ENCODE measurements around the gene OARD1.
A peak's percentile ranks its signal among the peaks of the same experiment; 100 is the strongest.
"Not testable (repeated sequence)": the region's sequence is repeated elsewhere in the genome, so short reads cannot be mapped to it uniquely, and the experiment has no call there.

The OARD1 gene

GRCh38 chr6:41071923-41072835 lies at the start of gene OARD1:
OARD1 (minus strand) TSS chr6:41072356; CDS start chr6:41071634, 722 bp downstream.
- peak; percentile 99 for DNase-seq (ENCODE audit: low read depth in 2 of 2)

DNA sequence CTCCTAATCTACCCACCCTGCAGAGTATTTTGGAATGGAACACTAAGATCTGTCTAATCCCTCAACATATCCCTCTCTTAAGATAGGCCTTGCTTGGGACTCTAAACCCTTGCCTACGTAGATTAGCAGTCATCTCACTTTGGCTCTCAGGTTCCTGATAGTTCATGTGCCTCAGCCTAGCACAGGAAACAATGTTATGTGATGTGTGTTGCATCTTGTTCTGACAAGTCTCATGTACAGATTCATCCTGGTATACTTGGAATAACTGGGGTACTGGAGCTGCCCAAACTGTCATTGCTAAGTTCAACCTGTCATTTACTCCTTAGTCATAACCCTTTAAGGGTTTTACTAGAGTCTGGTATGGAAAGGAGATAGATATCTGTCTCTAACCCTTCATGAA lies 47.9 kb upstream of the OARD1 start:
- no peak for DNase-seq (ENCODE audit: low read depth in 2 of 2)

- DNase-seq (ENCODE audit: low read depth in 2 of 2) = no peak
These were observed 47.4 kb upstream of the OARD1 start for GRCh38 chr6:41119508-41119907.

DNA sequence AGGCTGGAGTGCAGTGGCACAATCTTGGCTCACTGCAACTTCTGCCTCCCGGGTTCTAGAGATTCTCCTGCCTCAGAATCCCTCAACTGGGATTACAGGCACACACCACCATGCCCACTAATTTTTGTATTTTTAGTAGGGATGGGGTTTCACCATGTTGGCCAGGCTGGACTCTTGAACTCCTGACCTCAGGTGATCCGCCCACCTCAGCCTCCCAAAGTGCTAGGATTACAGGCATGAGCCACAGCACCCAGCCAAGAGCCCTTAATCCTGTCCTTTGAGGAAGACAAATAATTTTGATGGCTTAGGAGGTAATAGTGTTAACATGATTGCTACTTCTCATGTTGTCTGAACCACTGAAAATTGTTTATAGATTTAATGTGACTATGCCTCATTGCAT lies 42.9 kb upstream of the OARD1 start:
- not testable (repeated sequence) for DNase-seq (ENCODE audit: low read depth in 2 of 2)

DNA sequence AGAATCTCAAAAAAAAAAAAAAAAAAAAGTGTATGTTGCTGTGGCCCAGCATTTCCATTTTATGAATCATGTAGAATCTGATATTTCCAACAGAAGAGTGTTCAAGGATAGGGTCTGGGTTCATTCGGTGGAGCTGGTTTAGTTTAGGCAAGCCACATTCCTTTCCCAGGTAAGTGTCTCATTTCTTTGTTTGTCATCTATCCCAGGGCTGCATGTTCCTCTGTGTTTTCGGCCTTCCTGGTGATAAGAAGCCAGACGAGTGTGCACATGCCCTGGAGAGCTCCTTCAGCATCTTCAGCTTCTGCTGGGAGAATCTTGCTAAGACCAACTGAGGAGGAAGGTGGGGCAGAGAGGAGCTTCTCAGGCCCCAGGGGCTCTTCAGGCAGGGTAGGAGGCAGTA lies 38.9 kb upstream of the OARD1 start:
- DNase-seq (ENCODE audit: low read depth in 2 of 2) = no peak

DNA sequence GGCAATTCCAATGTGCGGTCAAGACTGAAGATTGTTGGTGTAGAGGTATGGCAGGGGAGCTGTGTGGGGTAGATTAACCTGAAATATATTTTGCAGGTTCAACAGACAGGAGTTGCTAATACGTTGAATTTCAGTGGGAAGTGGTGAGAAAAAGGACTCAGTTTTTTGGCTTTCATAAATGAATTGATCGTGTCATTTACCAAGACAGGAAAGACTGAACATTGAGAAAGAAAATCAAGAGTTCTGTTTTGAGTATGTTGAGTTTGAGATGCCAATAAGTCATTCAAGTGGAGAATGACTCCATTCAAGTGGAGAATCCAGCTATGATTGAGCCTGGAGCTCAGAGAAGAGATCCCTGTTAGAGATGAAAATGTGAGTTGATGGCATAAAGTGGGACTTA lies 31.7 kb upstream of the OARD1 start:
- no peak for DNase-seq (ENCODE audit: low read depth in 2 of 2)

DNA sequence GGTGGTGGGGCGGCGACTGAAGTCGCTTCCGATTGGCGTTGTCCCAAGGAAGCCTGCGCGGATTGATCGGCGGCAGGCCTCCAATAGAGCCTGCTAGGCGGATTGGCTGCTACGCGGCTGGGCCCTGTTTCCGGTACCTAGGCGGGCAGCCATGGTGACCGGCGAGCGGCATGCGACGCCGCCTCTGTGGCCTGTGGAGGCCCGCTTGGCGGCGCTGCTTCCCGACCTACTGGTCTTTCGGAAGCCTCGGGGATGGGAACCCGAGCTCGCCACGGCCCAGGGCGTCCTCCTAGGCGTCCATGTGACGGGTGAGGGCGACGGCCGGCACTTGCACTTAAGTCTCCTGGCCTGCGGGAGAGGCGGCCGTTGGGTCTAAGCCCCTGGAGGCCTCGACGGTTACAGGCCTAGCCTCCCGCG lies 28.7 kb upstream of the OARD1 start:
- no peak for DNase-seq (ENCODE audit: low read depth in 2 of 2)

- no peak for DNase-seq (ENCODE audit: low read depth in 2 of 2)
These were observed 26.2 kb upstream of the OARD1 start for GRCh38 chr6:41098366-41098765.

- DNase-seq (ENCODE audit: low read depth in 2 of 2) = no peak
These were observed 25.4 kb upstream of the OARD1 start for GRCh38 chr6:41097467-41098090.

- no peak for DNase-seq (ENCODE audit: low read depth in 2 of 2)
These were observed 21.6 kb upstream of the OARD1 start for GRCh38 chr6:41093729-41094128.

GRCh38 chr6:41092421-41093140 lies 20.4 kb upstream of the OARD1 start:
- DNase-seq (ENCODE audit: low read depth in 2 of 2) = no peak

DNA sequence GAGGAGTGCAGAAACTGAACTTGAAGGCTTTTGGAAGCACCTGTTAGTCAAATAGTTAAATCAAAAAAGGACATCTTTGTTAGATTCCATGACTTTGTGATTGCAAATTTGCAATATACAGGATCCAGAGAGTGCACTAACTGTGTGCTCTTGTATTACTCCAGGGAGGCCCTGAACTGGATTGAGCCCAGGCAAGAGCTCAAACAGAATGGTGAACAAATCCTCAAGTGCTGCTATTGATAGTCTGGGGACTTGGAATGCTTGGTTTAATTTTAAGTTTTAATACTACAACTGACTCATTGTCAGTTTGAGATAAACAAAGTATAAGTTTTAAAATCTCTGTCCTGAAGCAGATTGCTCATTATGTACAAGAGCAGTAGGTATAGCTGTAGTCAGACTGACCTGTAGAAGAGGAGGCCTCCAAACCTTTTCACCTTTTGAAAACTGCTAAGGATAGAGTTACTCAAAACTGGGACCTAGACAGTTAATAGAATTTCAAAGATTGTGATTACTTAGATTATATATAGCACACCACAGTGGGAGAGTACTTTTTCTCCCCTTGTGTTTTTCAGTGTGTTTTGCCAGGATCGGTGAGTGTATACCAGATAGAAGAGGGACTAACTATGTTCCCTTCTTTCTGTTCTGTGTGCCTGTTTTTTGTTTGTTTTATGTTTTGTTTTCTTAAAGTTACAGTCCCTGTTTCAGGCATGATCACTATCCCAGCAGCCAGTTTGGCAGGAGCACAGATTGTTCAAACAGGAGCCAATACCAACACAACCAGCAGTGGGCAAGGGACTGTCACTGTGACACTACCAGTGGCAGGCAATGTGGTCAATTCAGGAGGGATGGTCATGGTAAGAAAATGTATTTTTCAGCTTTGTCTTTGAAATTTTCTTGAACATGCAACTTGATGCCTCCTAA lies 18.9 kb upstream of the OARD1 start:
- DNase-seq (ENCODE audit: low read depth in 2 of 2) = no peak

GRCh38 chr6:41088451-41088850 lies 16.3 kb upstream of the OARD1 start:
- no peak for DNase-seq (ENCODE audit: low read depth in 2 of 2)

DNA sequence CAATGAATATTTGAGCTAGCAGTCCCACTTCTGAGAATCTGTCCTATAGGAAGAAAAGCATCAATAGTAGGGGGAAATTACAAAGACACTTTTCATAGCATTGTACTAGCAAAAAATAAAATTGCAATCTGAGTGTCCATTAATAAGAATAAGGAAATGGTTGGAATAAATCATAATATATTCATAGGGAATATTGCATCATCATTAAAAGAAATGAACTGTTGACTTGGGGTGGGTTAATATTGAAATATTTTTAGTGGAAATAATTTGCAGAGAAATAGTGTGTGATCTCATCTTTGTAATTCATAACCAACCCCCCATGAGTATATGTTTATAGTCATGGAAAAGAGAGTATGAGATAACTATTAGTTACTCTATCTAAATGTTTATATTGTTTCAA lies 13.0 kb upstream of the OARD1 start:
- DNase-seq (ENCODE audit: low read depth in 2 of 2) = no peak

DNA sequence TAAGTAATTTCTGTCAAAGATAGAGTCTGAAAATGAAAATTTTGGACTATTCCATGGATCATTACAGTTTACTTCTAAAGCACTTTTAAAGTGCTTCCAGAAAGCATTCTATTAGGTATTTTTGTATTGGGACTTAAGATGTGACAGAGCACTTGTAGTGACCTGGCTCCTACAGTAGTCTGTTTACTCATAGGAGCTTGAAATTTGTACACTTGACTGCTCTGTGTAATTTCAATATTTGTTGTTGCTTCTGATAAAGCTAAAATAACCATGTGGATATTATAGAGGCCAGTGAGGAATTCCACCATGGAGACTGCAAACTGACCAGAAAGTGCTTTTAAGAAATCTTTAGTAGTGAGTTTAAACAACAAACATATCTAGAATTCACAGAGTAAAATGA lies 10.9 kb upstream of the OARD1 start:
- no peak for DNase-seq (ENCODE audit: low read depth in 2 of 2)

DNA sequence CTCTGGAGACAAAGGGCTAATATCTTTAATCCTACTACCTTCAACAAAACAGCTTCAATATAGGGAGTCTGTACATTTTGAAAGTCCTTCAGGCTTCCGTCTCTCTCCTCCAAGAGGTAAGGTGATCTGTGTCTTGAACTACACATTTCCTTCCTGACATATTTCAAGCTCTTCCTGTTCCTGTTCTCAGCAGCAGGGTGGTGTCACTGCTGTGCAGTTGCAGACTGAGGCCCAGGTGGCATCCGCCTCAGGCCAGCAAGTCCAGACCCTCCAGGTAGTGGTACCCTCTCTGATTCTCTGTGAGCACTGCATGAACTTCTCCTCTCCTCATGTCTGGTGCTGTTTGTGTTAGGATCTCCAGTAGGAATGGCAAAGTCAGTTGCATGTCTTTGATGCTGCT lies 8.5 kb upstream of the OARD1 start:
- no peak for DNase-seq (ENCODE audit: low read depth in 2 of 2)

DNA sequence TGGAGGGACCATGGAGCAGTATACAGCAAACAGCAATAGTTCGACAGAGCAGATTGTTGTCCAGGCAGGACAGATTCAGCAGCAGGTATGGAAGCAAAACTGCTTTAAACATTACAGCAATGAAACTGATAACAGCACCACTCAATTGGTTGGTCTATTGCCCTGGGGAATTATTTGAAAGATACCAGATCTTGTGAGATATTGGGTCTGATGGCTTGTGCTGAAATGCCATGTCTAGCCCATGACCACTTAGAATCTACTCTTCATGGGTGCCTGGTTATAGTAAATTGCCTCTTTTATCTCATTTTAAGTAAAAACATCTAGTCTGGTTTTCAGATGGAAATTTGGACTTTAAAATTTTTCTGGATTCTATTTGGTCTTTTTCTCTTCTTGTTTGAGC lies 6.9 kb upstream of the OARD1 start:
- no peak for DNase-seq (ENCODE audit: low read depth in 2 of 2)

GRCh38 chr6:41078101-41078500 lies 5.9 kb upstream of the OARD1 start:
- no peak for DNase-seq (ENCODE audit: low read depth in 2 of 2)

DNA sequence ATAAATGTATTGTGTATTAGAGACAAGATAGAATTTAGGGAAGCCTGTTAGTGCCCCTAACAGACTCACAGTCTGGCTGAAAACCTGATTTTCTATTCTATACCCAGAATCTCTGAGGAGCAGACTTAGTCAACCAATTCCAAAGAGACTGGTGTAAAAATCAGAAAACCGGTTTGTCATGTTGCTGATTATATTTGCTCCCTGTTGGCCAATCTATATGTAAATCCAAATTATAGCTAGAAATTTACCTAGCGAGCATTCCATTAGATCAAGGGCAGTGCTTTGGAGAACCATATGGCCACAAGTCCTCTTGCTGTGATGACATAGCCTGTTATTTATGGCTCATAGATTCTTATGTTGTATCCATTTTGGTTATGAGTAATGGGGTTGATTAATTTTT lies 5.4 kb upstream of the OARD1 start:
- no peak for DNase-seq (ENCODE audit: low read depth in 2 of 2)

DNA sequence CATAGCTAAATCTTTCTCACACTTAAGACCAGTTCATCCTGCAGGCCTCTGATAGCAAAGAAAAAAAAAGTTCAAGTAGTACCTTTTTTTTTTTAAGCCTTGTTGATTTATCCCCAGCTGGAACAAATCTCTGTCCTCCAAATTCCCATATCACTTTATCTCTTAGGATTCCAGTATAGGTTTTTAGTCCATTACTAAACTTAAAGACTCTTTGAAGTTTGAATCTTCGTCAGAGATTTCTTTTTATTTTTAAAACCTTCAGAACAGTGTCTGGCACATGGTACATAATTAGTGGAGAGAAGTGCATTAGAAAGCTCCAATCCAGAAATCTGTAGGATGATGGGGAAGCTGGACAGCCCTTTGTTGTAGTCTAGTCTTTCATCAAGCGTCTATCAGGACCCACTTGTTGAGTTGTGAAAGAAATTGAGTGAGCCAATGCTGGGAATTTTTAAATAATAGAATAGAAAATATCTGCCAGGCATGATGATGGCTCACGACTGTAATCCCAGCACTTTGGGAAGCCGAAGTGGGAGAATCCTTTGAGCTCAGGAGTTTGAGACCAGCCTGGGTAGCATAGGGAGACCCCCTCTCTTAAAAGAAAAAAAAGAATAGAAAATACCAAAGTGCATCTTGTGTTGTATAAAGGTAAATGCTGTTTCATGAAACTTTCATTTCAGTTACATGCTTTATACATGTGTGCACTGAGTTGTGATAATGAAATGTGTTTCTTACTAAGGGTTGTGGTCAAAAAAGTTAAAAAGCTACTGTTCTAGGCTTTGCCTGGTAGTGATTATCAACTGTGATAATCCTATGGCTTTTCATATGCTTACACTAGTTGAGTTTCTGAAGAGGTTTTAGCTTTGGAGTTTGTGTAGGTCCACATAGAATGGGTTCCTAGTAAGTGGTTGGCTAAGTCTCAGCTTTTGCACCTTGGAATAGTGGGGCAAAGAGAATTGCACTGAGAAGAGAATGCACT lies 3.8 kb upstream of the OARD1 start:
- no peak for DNase-seq (ENCODE audit: low read depth in 2 of 2)

All from stimulated activated CD8-positive, alpha-beta memory T cell treated with anti-CD3 and anti-CD28 coated beads, Interleukin-15, amount 100 ng/mL, for 48 hours (primary cell).